GM23338 (cell line): ENCODE data around the gene SULF2. TPM values are rescaled to one million over a fixed set of nuclear protein-coding genes. Genes with fewer than 3 reads are reported as not detected.

ENCODE experiments used
- ATAC-seq: fragments of 200-7000 bp; cut with Tn5 transposase; 3 replicates; pipeline ENCODE4 v1.9.1; 2020
- DNase-seq: peaks from one replicate; pipeline ENCODE4 v3.0.0-alpha.2; 2015; ENCODE audit warnings: low spot score
- H2AFZ ChIP-seq: fragments of 200-600 bp; sonication (generic); 2 replicates; pipeline ENCODE4 v1.8.0; 2016; ENCODE audit warnings: antibody characterized with exemption, mild to moderate bottlenecking, moderate library complexity
- H3F3A ChIP-seq: fragments of 200-600 bp; sonication (generic); replicated peaks from 2 replicates; pipeline ENCODE4 v1.8.0; 2017; ENCODE audit warnings: antibody characterized with exemption, mixed run types, low read depth
- H3K27ac ChIP-seq: fragments of 200-600 bp; sonication (generic); 2 replicates; pipeline ENCODE4 v1.6.1; 2016; ENCODE audit warnings: low read depth
- H3K27me3 ChIP-seq: fragments of 200-600 bp; sonication (generic); 2 replicates; pipeline ENCODE4 v1.8.0; 2016; ENCODE audit warnings: mild to moderate bottlenecking, mixed run types, moderate library complexity; ENCODE audit not compliant: insufficient read depth
- H3K36me3 ChIP-seq: fragments of 200-600 bp; sonication (generic); 2 replicates; pipeline ENCODE4 v1.8.0; 2016; ENCODE audit warnings: mild to moderate bottlenecking; ENCODE audit not compliant: insufficient read depth
- H3K4me1 ChIP-seq: fragments of 200-600 bp; sonication (generic); 2 replicates; pipeline ENCODE4 v1.8.0; 2016; ENCODE audit warnings: mild to moderate bottlenecking, moderate library complexity; ENCODE audit not compliant: insufficient read depth
- H3K4me2 ChIP-seq: fragments of 200-600 bp; sonication (generic); 2 replicates; pipeline ENCODE4 v1.7.1; 2017; ENCODE audit warnings: mixed run types
- H3K4me3 ChIP-seq: fragments of 200-600 bp; sonication (generic); 2 replicates; pipeline ENCODE4 v1.6.1; 2016; ENCODE audit warnings: mixed run types
- H3K79me2 ChIP-seq: fragments of 200-600 bp; sonication (generic); replicated peaks from 2 replicates; pipeline ENCODE4 v1.8.0; 2017; ENCODE audit warnings: mild to moderate bottlenecking; ENCODE audit not compliant: insufficient read depth
- H3K9me2 ChIP-seq: fragments of 200-600 bp; sonication (generic); 2 replicates; pipeline ENCODE4 v1.8.0; 2017; ENCODE audit not compliant: insufficient read depth
- H4K20me1 ChIP-seq: fragments of 200-600 bp; sonication (generic); replicated peaks from 2 replicates; pipeline ENCODE4 v1.8.0; 2017; ENCODE audit warnings: mild to moderate bottlenecking; ENCODE audit not compliant: insufficient read depth
- H3K27ac Mint-ChIP-seq: 2 replicates; pipeline ENCODE4 v1.8.0; 2020; ENCODE audit warnings: inconsistent platforms, mild to moderate bottlenecking, moderate library complexity, mixed read lengths
- H3K27me3 Mint-ChIP-seq: 3 replicates; pipeline ENCODE4 v1.8.0; 2022; ENCODE audit warnings: low read depth, mild to moderate bottlenecking, moderate library complexity, mixed read lengths, inconsistent platforms; ENCODE audit not compliant: insufficient read depth, poor library complexity
- H3K36me3 Mint-ChIP-seq: 3 replicates; pipeline ENCODE4 v1.8.0; 2021; ENCODE audit warnings: low read depth, mild to moderate bottlenecking, inconsistent platforms, moderate library complexity, mixed read lengths
- H3K4me1 Mint-ChIP-seq: 3 replicates; pipeline ENCODE4 v1.8.0; 2020; ENCODE audit warnings: mild to moderate bottlenecking, inconsistent platforms, mixed read lengths
- H3K4me3 Mint-ChIP-seq: 3 replicates; pipeline ENCODE4 v1.8.0; 2021; ENCODE audit warnings: moderate library complexity, mild to moderate bottlenecking, inconsistent platforms, mixed read lengths
- H3K9me3 Mint-ChIP-seq: 3 replicates; pipeline ENCODE4 v1.8.0; 2020; ENCODE audit warnings: moderate library complexity, mild to moderate bottlenecking, inconsistent platforms, mixed read lengths
- CTCF ChIP-seq, 2 experiments: fragments of 200-600 bp in 1 of 2; sonication (generic) in 1 of 2; conservative IDR thresholded peaks; 2 replicates each; pipeline versions ENCODE4 v1.5.1 to v1.6.1; 2016 to 2017; ENCODE audit warnings: antibody characterized with exemption in 2 of 2, low read depth in 2 of 2, mild to moderate bottlenecking in 2 of 2, moderate library complexity in 1 of 2
- EZH2 ChIP-seq: fragments of 200-600 bp; sonication (generic); IDR thresholded peaks from one replicate; pipeline ENCODE4 v1.8.0; 2017; ENCODE audit warnings: antibody characterized with exemption, mild to moderate bottlenecking, low read depth; ENCODE audit not compliant: unreplicated experiment
- EZH2phosphoT487 ChIP-seq: fragments of 200-600 bp; sonication (generic); IDR thresholded peaks from one replicate; pipeline ENCODE4 v1.8.1; 2018; ENCODE audit warnings: antibody characterized with exemption; ENCODE audit not compliant: unreplicated experiment
- JUNB ChIP-seq: IDR thresholded peaks from one replicate; pipeline ENCODE4 v1.6.1; 2016; ENCODE audit warnings: antibody characterized with exemption; ENCODE audit not compliant: unreplicated experiment
- NANOG ChIP-seq: IDR thresholded peaks from 2 replicates; pipeline ENCODE4 v1.6.1; 2016; ENCODE audit warnings: antibody characterized with exemption, borderline replicate concordance
- POLR2AphosphoS5 ChIP-seq: IDR thresholded peaks from 2 replicates; pipeline ENCODE4 v1.6.1; 2016; ENCODE audit warnings: antibody characterized with exemption, low read depth
- REST ChIP-seq: IDR thresholded peaks from one replicate; pipeline ENCODE4 v1.6.1; 2018; ENCODE audit warnings: antibody characterized with exemption; ENCODE audit not compliant: unreplicated experiment
- ZNF114 ChIP-seq: fragments of 250-450 bp; sonication (Bioruptor Pico); IDR thresholded peaks from 2 replicates; pipeline ENCODE4 v1.5.0; 2020; ENCODE audit warnings: mild to moderate bottlenecking, moderate library complexity
- ZNF331 ChIP-seq: fragments of 250-450 bp; sonication (Bioruptor Pico); IDR thresholded peaks from 2 replicates; pipeline ENCODE4 v1.5.0; 2020; ENCODE audit warnings: low read depth, mild to moderate bottlenecking, moderate library complexity
- ZNF462 ChIP-seq: fragments of 250-450 bp; sonication (Bioruptor Pico); IDR thresholded peaks from 2 replicates; pipeline ENCODE4 v1.5.0; 2020; ENCODE audit warnings: mild to moderate bottlenecking, moderate library complexity
- polyA plus RNA-seq: library from polyadenylated mRNA; unstranded; fragments of >200 nt; fragmentation: Nextera tagmentation; extraction: Ambion mirVana; gene quantifications from 2 replicates; pipeline ENCODE4 v1.2.1, GENCODE V29; 2016
- total RNA-seq: library from RNA; depleted of rRNA; stranded (reverse); fragments of >200 nt; shearing (Covaris generic); gene quantifications from 2 replicates; pipeline ENCODE4 v1.2.3, GENCODE V29; 2014
- TF ChIP-seq, protein P1 (sequence below): IDR thresholded peaks from 2 replicates; pipeline ENCODE4 v1.6.1; 2016; ENCODE audit warnings: antibody characterized with exemption

SULF2 gene
- total and polyA plus RNA-seq, 2 experiments from 2014 or later: 9.5 to 20.7 TPM

- Histone ChIP-seq H3K27ac (no peak overlapping the region), H3K4me3 (no peak overlapping the region), H3K27me3 (no peaks in the 10 kb centered on the region), H3K36me3 (peaks cover 20% of the 10 kb centered on the region), H3K4me2 (no peak overlapping the region), H3F3A (no peaks in the 10 kb centered on the region), H4K20me1 (no peaks in the 10 kb centered on the region), H3K4me1 (no peaks in the 10 kb centered on the region), H3K9me2 (no peaks in the 10 kb centered on the region), H3K79me2 (no peaks in the 10 kb centered on the region), H2AFZ (no peak overlapping the region)
- no peak for TF ChIP-seq CTCF (conservative IDR thresholded peaks at IDR 0.05; ENCODE audit: low read depth in 2 of 2)
- TF ChIP-seq REST: no peak
- TF ChIP-seq, protein P1, sequence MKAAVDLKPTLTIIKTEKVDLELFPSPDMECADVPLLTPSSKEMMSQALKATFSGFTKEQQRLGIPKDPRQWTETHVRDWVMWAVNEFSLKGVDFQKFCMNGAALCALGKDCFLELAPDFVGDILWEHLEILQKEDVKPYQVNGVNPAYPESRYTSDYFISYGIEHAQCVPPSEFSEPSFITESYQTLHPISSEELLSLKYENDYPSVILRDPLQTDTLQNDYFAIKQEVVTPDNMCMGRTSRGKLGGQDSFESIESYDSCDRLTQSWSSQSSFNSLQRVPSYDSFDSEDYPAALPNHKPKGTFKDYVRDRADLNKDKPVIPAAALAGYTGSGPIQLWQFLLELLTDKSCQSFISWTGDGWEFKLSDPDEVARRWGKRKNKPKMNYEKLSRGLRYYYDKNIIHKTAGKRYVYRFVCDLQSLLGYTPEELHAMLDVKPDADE: no peak
- TF ChIP-seq POLR2AphosphoS5: no peak
- TF ChIP-seq ZNF114 (CRISPR knock-in tag): no peak
- TF ChIP-seq EZH2: no peak
- no peak for TF ChIP-seq ZNF331
- no peak for TF ChIP-seq ZNF462 (CRISPR knock-in tag)
- TF ChIP-seq JUNB: no peak
- TF ChIP-seq NANOG: no peak
- no peak for TF ChIP-seq EZH2phosphoT487
- H3K9me3 Mint-ChIP-seq: peaks cover 35% of the 10 kb centered on the region
- ATAC-seq (no peak), DNase-seq (no peak)
- H3K4me1 Mint-ChIP-seq: peaks cover 14% of the 10 kb centered on the region
- no peak overlapping the region for H3K27ac Mint-ChIP-seq
- peaks cover 19% of the 10 kb centered on the region; the same call in 2 of the 3 replicates for H3K36me3 Mint-ChIP-seq
- peaks cover 3% of the 10 kb centered on the region for H3K27me3 Mint-ChIP-seq
- no peak overlapping the region for H3K4me3 Mint-ChIP-seq
These were observed 91.1 kb downstream of the SULF2 start for GRCh38 chr20:47694021-47694818.
